Right atrium auricular region (tissue), 2 donors: Measurements from ENCODE around the gene OSBPL3. TPM values are rescaled to one million over a fixed set of nuclear protein-coding genes. Genes with fewer than 3 reads are reported as not detected.

ENCODE experiments used
- DNase-seq: peaks from one replicate; pipeline ENCODE4 v3.0.0-alpha.2; 2019; ENCODE audit warnings: low spot score
- H3K27ac ChIP-seq, 2 donors: fragments of 200-600 bp; sonication (generic); 1 replicate in 1 of 2; 2 replicates in 1 of 2; pipeline ENCODE4 v1.5.1; 2016 to 2019
- H3K27me3 ChIP-seq, 2 donors: fragments of 200-600 bp; sonication (generic); one replicate each; pipeline versions ENCODE4 v1.5.1 to v1.6.0; 2017 to 2019
- H3K36me3 ChIP-seq: fragments of 200-600 bp; sonication (generic); one replicate; pipeline ENCODE4 v1.5.1; 2016
- H3K4me1 ChIP-seq, 2 donors: fragments of 200-600 bp; sonication (generic); one replicate each; pipeline versions ENCODE4 v1.5.1 to v1.6.0; 2017 to 2019
- H3K4me3 ChIP-seq, 2 donors: fragments of 200-600 bp; sonication (generic); 1 replicate in 1 of 2; 2 replicates in 1 of 2; pipeline ENCODE4 v1.5.1; 2017 to 2019; ENCODE audit warnings: mild to moderate bottlenecking in 1 of 2, moderate library complexity in 1 of 2
- H3K9me3 ChIP-seq, 2 donors: fragments of 200-600 bp; sonication (generic); one replicate each; pipeline ENCODE4 v1.5.1; 2019
- total RNA-seq, 2 donors: library from RNA; depleted of rRNA; stranded (reverse); fragments of >200 nt; gene quantifications; one replicate each; pipeline ENCODE4 v1.1.0, GENCODE V29; 2016
- TF ChIP-seq, protein P1 (sequence below), 2 donors: fragments of 200-600 bp; sonication (generic); IDR thresholded peaks; one replicate each; pipeline ENCODE4 v1.5.1; 2019; ENCODE audit warnings: antibody characterized with exemption in 2 of 2

OSBPL3 gene
- total RNA-seq, 2 donors from 2014 or later = 4.8 to 6.7 TPM

GRCh38 chr7:25006276-25006675, 26.3 kb upstream of the OSBPL3 start:
- peaks cover 0 to 4% of the 10 kb centered on the region in 2 donors for H3K9me3 ChIP-seq
- H3K27ac ChIP-seq = no peak overlapping the region
- H3K4me1 ChIP-seq = no peaks in the 10 kb centered on the region
- no peaks in the 10 kb centered on the region for H3K27me3 ChIP-seq
- TF ChIP-seq, protein P1, sequence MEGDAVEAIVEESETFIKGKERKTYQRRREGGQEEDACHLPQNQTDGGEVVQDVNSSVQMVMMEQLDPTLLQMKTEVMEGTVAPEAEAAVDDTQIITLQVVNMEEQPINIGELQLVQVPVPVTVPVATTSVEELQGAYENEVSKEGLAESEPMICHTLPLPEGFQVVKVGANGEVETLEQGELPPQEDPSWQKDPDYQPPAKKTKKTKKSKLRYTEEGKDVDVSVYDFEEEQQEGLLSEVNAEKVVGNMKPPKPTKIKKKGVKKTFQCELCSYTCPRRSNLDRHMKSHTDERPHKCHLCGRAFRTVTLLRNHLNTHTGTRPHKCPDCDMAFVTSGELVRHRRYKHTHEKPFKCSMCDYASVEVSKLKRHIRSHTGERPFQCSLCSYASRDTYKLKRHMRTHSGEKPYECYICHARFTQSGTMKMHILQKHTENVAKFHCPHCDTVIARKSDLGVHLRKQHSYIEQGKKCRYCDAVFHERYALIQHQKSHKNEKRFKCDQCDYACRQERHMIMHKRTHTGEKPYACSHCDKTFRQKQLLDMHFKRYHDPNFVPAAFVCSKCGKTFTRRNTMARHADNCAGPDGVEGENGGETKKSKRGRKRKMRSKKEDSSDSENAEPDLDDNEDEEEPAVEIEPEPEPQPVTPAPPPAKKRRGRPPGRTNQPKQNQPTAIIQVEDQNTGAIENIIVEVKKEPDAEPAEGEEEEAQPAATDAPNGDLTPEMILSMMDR (IDR thresholded peaks at IDR 0.05) = no peak
- no peaks in the 10 kb centered on the region for H3K36me3 ChIP-seq
- DNase-seq = no peak
- no peak overlapping the region for H3K4me3 ChIP-seq

- H3K36me3 ChIP-seq = no peaks in the 10 kb centered on the region
- DNase-seq = no peak
- H3K9me3 ChIP-seq = peaks cover 0 to 6% of the 10 kb centered on the region in 2 donors
- H3K4me1 ChIP-seq = no peaks in the 10 kb centered on the region
- no peak overlapping the region for H3K4me3 ChIP-seq
- no peaks in the 10 kb centered on the region for H3K27me3 ChIP-seq
- no peak overlapping the region for H3K27ac ChIP-seq
- TF ChIP-seq, protein P1 (IDR thresholded peaks at IDR 0.05) = no peak
These were observed 25.7 kb upstream of the OSBPL3 start for GRCh38 chr7:25005658-25006057.

DNA sequence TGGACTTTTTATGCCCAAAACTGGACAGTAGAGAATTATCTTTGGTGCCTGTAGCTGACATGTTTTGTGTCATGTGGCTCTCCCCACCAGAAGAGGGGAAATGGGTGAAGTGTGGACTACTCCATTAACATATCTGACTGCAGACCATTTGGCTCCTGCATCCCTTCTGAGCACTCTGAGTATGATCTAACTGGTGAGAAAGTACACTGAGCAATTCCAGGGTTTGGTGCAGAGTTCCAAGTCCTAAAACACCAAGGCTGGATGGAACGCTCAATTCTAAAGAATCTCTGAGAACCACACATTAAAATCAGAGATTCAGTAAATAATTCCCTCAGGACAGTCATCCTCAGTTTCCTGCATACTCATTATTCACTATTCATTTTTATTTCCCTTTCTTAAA, 22.8 kb upstream of the OSBPL3 start:
- H3K9me3 ChIP-seq = peaks cover 0 to 5% of the 10 kb centered on the region in 2 donors
- H3K4me3 ChIP-seq = no peak overlapping the region
- no peaks in the 10 kb centered on the region for H3K27me3 ChIP-seq
- no peak overlapping the region for H3K27ac ChIP-seq
- no peak for DNase-seq
- H3K36me3 ChIP-seq = no peaks in the 10 kb centered on the region
- TF ChIP-seq, protein P1 (IDR thresholded peaks at IDR 0.05) = no peak
- no peaks in the 10 kb centered on the region for H3K4me1 ChIP-seq

GRCh38 chr7:24995466-24995865, 15.5 kb upstream of the OSBPL3 start:
- no peak for DNase-seq
- peaks cover 0 to 1% of the 10 kb centered on the region in 2 donors for H3K9me3 ChIP-seq

GRCh38 chr7:24992314-24992713, 12.3 kb upstream of the OSBPL3 start:
- no peak for DNase-seq
- TF ChIP-seq, protein P1 (IDR thresholded peaks at IDR 0.05) = no peak
- no peaks in the 10 kb centered on the region for H3K36me3 ChIP-seq
- no peak overlapping the region for H3K27ac ChIP-seq
- H3K27me3 ChIP-seq = no peaks in the 10 kb centered on the region
- H3K4me3 ChIP-seq = no peak overlapping the region
- no peaks in the 10 kb centered on the region for H3K4me1 ChIP-seq
- H3K9me3 ChIP-seq = no peaks in the 10 kb centered on the region

More at GRCh38 chr7:24995466-24995865, 15.5 kb upstream of the OSBPL3 start:
- TF ChIP-seq, protein P1 (IDR thresholded peaks at IDR 0.05) = no peak
- Histone ChIP-seq H3K27ac (no peak overlapping the region), H3K36me3 (no peaks in the 10 kb centered on the region), H3K4me3 (no peak overlapping the region), H3K4me1 (no peaks in the 10 kb centered on the region), H3K27me3 (no peaks in the 10 kb centered on the region)

- H3K4me1 ChIP-seq = no peaks in the 10 kb centered on the region
- DNase-seq = no peak
- no peaks in the 10 kb centered on the region for H3K9me3 ChIP-seq
- no peaks in the 10 kb centered on the region for H3K36me3 ChIP-seq
- no peaks in the 10 kb centered on the region for H3K27me3 ChIP-seq
- H3K4me3 ChIP-seq = no peak overlapping the region
- TF ChIP-seq, protein P1 (IDR thresholded peaks at IDR 0.05) = no peak
- H3K27ac ChIP-seq = no peak overlapping the region
These were observed 11.4 kb upstream of the OSBPL3 start for GRCh38 chr7:24991353-24991752.
